Activated CD8-positive, alpha-beta T cell treated with anti-CD3 and anti-CD28 coated beads for 36 hours (primary cell): Measurements from ENCODE around the gene RNF227. TPM values are rescaled to one million over a fixed set of nuclear protein-coding genes. Genes with fewer than 3 reads are reported as not detected.
A peak's percentile ranks its signal among the peaks of the same experiment; 100 is the strongest.

Source experiments
- ATAC-seq: fragments of 200-7000 bp; cut with Tn5 transposase; one replicate; pipeline ENCODE4 v1.10.0; 2021; ENCODE audit warnings: mild to moderate bottlenecking, moderate library complexity
- CTCF ChIA-PET: fragments of 350-600 bp; sonication (Branson Sonifier 250); formaldehyde crosslinking; loops from one replicate; lab custom pipeline; 2021; ENCODE audit warnings: antibody characterized with exemption; lab: Charles Lee
- POLR2A ChIA-PET: fragments of 350-600 bp; sonication (Branson Sonifier 250); formaldehyde crosslinking; loops from one replicate; lab custom pipeline; 2021; ENCODE audit warnings: antibody characterized with exemption; lab: Charles Lee
- DNase-seq: peaks from one replicate; pipeline ENCODE4 v3.0.0-alpha.2; 2020
- H3K27ac Mint-ChIP-seq: one replicate; pipeline ENCODE4 v1.8.0; 2021; ENCODE audit warnings: mild to moderate bottlenecking, mixed read lengths
- H3K27me3 Mint-ChIP-seq: one replicate; pipeline ENCODE4 v1.8.0; 2021; ENCODE audit warnings: mixed read lengths
- H3K36me3 Mint-ChIP-seq: one replicate; pipeline ENCODE4 v1.8.0; 2021; ENCODE audit warnings: low read depth, mixed read lengths
- H3K4me1 Mint-ChIP-seq: one replicate; pipeline ENCODE4 v1.8.0; 2021; ENCODE audit warnings: low read depth, mixed read lengths
- H3K4me3 Mint-ChIP-seq: one replicate; pipeline ENCODE4 v1.8.0; 2021; ENCODE audit warnings: mild to moderate bottlenecking, moderate library complexity, mixed read lengths
- H3K9me3 Mint-ChIP-seq: one replicate; pipeline ENCODE4 v1.8.0; 2021; ENCODE audit warnings: mixed read lengths
- CTCF ChIP-seq: fragments of 200-600 bp; IDR thresholded peaks from one replicate; pipeline ENCODE4 v1.8.0; 2022; ENCODE audit warnings: antibody characterized with exemption, mild to moderate bottlenecking
- intact Hi-C: fragments of 100-400 bp; cut with micrococcal nuclease; formaldehyde crosslinking; loops from one replicate; pipeline ENCODE4 v1.10.0; 2022
- total RNA-seq, 2 experiments: library from RNA; stranded (reverse); gene quantifications; one replicate each; pipeline ENCODE4 v1.2.3, GENCODE V29; 2021

Gene RNF227
- total RNA-seq, 2 experiments from 2014 or later, result 5.1 to 5.2 TPM

- TF ChIP-seq CTCF, result no peak
- DNase-seq, result no peak
- peaks cover 11% of the 10 kb centered on the region for H3K4me1 Mint-ChIP-seq
- CTCF ChIA-PET, result interaction anchor here (0.7 to 2.1 kb wide), 9 partner anchors 9 to 163 kb away, joined by 3 to 8 read pairs (median 3); no protein-coding TSS in a partner anchor
- intact Hi-C loops, result loop anchor here (5.0 kb wide), 1 partner anchor 35 kb away; no protein-coding TSS in a partner anchor
- peaks cover 58% of the 10 kb centered on the region for H3K36me3 Mint-ChIP-seq
- H3K9me3 Mint-ChIP-seq, result no peaks in the 10 kb centered on the region
- H3K27me3 Mint-ChIP-seq, result no peaks in the 10 kb centered on the region
- H3K4me3 Mint-ChIP-seq, result no peak overlapping the region
- ATAC-seq, result no peak
- POLR2A ChIA-PET, result interaction anchor here (2.2 kb wide), 1 partner anchor 10 kb away, joined by 8 read pairs; no protein-coding TSS in a partner anchor
- peak overlapping the region; percentile 58 for H3K27ac Mint-ChIP-seq
Measured at GRCh38 chr17:7897090-7897489, 19.0 kb downstream of the RNF227 start.

GRCh38 chr17:7894866-7895265, 21.2 kb downstream of the RNF227 start:
- ChIA-PET POLR2A (interaction anchor here (1.2 kb wide), 1 partner anchor 9 kb away, joined by 4 read pairs; no protein-coding TSS in a partner anchor), CTCF (interaction anchor here (0.6 kb wide), 1 partner anchor 460 kb away, joined by 3 read pairs; the partner anchor contains the start of gene TMEM102)
- intact Hi-C loops, result loop anchor here (5.0 kb wide), 1 partner anchor 33 kb away; no protein-coding TSS in a partner anchor
- Mint-ChIP-seq H3K4me1 (peaks cover 15% of the 10 kb centered on the region), H3K27me3 (no peaks in the 10 kb centered on the region), H3K9me3 (no peaks in the 10 kb centered on the region), H3K36me3 (peaks cover 63% of the 10 kb centered on the region), H3K27ac (no peak overlapping the region), H3K4me3 (no peak overlapping the region)
- TF ChIP-seq CTCF, result no peak
- no peak for DNase-seq
- no peak for ATAC-seq

- Mint-ChIP-seq H3K27ac (no peak overlapping the region), H3K27me3 (no peaks in the 10 kb centered on the region), H3K9me3 (no peaks in the 10 kb centered on the region)
Measured at GRCh38 chr17:7894226-7894625, 21.9 kb downstream of the RNF227 start.

GRCh38 chr17:7893187-7893880, 22.8 kb downstream of the RNF227 start:
- ATAC-seq (no peak), DNase-seq (no peak)
- POLR2A ChIA-PET, result interaction anchor here (1.1 kb wide), 1 partner anchor 17 kb away, joined by 3 read pairs; no protein-coding TSS in a partner anchor
- H3K36me3 Mint-ChIP-seq, result peaks cover 63% of the 10 kb centered on the region
- no peak overlapping the region for H3K4me3 Mint-ChIP-seq
- H3K9me3 Mint-ChIP-seq, result no peaks in the 10 kb centered on the region
- H3K27ac Mint-ChIP-seq, result no peak overlapping the region
- CTCF ChIA-PET, result interaction anchor here (1.8 kb wide), 1 partner anchor 97 kb away, joined by 6 read pairs; no protein-coding TSS in a partner anchor
- H3K4me1 Mint-ChIP-seq, result peaks cover 20% of the 10 kb centered on the region
- TF ChIP-seq CTCF, result no peak
- intact Hi-C loops, result no loop called here
- H3K27me3 Mint-ChIP-seq, result no peaks in the 10 kb centered on the region

More at GRCh38 chr17:7894226-7894625, 21.9 kb downstream of the RNF227 start:
- intact Hi-C loops, result no loop called here
- DNase-seq, result no peak
- POLR2A ChIA-PET, result no interaction called here
- H3K4me1 Mint-ChIP-seq, result peaks cover 18% of the 10 kb centered on the region
- CTCF ChIA-PET, result interaction anchor here (1.8 kb wide), 1 partner anchor 96 kb away, joined by 6 read pairs; no protein-coding TSS in a partner anchor
- ATAC-seq, result no peak
- no peak overlapping the region for H3K4me3 Mint-ChIP-seq
- no peak for TF ChIP-seq CTCF
- H3K36me3 Mint-ChIP-seq, result peaks cover 63% of the 10 kb centered on the region
